CD4-positive, CD25-positive, alpha-beta regulatory T cell (primary cell): ENCODE measurements around the gene BTBD16. TPM values are rescaled to one million over a fixed set of nuclear protein-coding genes. Genes with fewer than 3 reads are reported as not detected.

Source experiments
- ATAC-seq, 2 donors: fragments of 150-1000 bp; cut with Tn5 transposase; one replicate each; pipeline ENCODE4 v1.10.0; 2021; ENCODE audit warnings: low read depth in 2 of 2, moderate number of reproducible peaks in 2 of 2, moderate library complexity in 1 of 2
- DNase-seq, 3 donors: peaks; one replicate each; pipeline versions ENCODE4 v3.0.0 to v3.0.0-alpha.2; 2012 to 2022; ENCODE audit warnings: mixed read lengths in 1 of 3
- H3K27ac ChIP-seq: one replicate; pipeline ENCODE4 v1.7.0; 2013; ENCODE audit warnings: mild to moderate bottlenecking, low read length; ENCODE audit not compliant: insufficient read depth, poor library complexity, severe bottlenecking
- H3K27me3 ChIP-seq: one replicate; pipeline ENCODE4 v1.7.0; 2013; ENCODE audit warnings: low read length; ENCODE audit not compliant: control insufficient read depth, insufficient read depth
- H3K36me3 ChIP-seq: one replicate; pipeline ENCODE4 v1.7.0; 2013; ENCODE audit warnings: mild to moderate bottlenecking, low read length, moderate library complexity; ENCODE audit not compliant: control insufficient read depth, insufficient read depth
- H3K4me1 ChIP-seq: 2 replicates; pipeline ENCODE4 v1.7.0; 2013; ENCODE audit warnings: mild to moderate bottlenecking, low read length; ENCODE audit not compliant: insufficient read depth, control insufficient read depth, poor library complexity, severe bottlenecking
- H3K4me3 ChIP-seq: one replicate; pipeline ENCODE4 v1.7.0; 2013; ENCODE audit warnings: low read depth, mild to moderate bottlenecking, low read length, moderate library complexity
- H3K9me3 ChIP-seq, 2 experiments: 1 replicate in 1 of 2; 2 replicates in 1 of 2; pipeline ENCODE4 v1.7.0; 2013; ENCODE audit warnings: low read length in 2 of 2, mild to moderate bottlenecking in 1 of 2, moderate library complexity in 1 of 2; ENCODE audit not compliant: control insufficient read depth in 2 of 2
- H3K27ac Mint-ChIP-seq, 3 donors: one replicate each; pipeline ENCODE4 v1.8.0; 2020 to 2022; ENCODE audit warnings: mild to moderate bottlenecking in 3 of 3, mixed read lengths in 3 of 3, moderate library complexity in 2 of 3
- H3K27me3 Mint-ChIP-seq: one replicate; pipeline ENCODE4 v1.8.0; 2022; ENCODE audit warnings: mild to moderate bottlenecking, mixed read lengths
- H3K36me3 Mint-ChIP-seq: one replicate; pipeline ENCODE4 v1.8.0; 2020; ENCODE audit warnings: mixed read lengths
- H3K4me1 Mint-ChIP-seq, 4 donors: one replicate each; pipeline ENCODE4 v1.8.0; 2020 to 2022; ENCODE audit warnings: mixed read lengths in 4 of 4, mild to moderate bottlenecking in 1 of 4
- H3K4me3 Mint-ChIP-seq, 4 donors: one replicate each; pipeline ENCODE4 v1.8.0; 2020 to 2022; ENCODE audit warnings: mild to moderate bottlenecking in 4 of 4, mixed read lengths in 4 of 4, moderate library complexity in 3 of 4
- H3K9me3 Mint-ChIP-seq, 7 donors: one replicate each; pipeline ENCODE4 v1.8.0; 2020 to 2022; ENCODE audit warnings: mixed read lengths in 7 of 7, mild to moderate bottlenecking in 3 of 7, moderate library complexity in 2 of 7
- polyA plus RNA-seq, 4 donors: library from polyadenylated mRNA; unstranded; fragments of 300-500 nt; fragmentation: Illumina TruSeq; gene quantifications; one replicate each; pipeline ENCODE4 v1.2.3, GENCODE V29; 2021
- total RNA-seq: library from RNA; stranded (reverse); gene quantifications from one replicate; pipeline ENCODE4 v1.2.3, GENCODE V29; 2022

Gene BTBD16
- total and polyA plus RNA-seq, 5 donors from 2014 or later, result 0.12 to 0.15 TPM; not detected in 3

DNA sequence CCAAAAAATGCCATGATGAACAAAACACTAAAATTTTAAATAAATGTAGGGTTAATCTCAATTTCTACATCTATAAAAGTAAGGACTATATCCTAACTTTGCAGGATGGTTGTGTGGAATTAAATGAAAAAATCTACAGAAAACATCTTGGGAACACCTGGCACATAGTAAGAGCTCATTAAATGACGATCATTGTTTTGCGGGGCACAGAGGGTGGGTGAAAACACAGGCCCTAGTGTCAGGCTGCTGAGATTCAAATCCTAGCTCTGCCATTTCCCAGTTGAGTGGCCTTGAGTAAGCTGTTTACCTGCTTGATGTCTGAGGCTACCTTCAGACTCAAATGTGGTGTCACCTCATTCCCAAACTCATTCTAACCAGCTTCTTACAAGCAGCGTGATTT lies 35.6 kb downstream of the BTBD16 start:
- Histone ChIP-seq H3K27me3 (no peaks in the 10 kb centered on the region), H3K36me3 (no peaks in the 10 kb centered on the region), H3K4me1 (no peaks in the 10 kb centered on the region), H3K4me3 (no peak overlapping the region), H3K9me3 (no peaks in the 10 kb centered on the region), H3K27ac (no peak overlapping the region)
- Mint-ChIP-seq H3K27me3 (peaks cover 18% of the 10 kb centered on the region), H3K27ac (no peak overlapping the region), H3K4me1 (no peaks in the 10 kb centered on the region), H3K4me3 (no peak overlapping the region), H3K36me3 (no peaks in the 10 kb centered on the region), H3K9me3 (peaks cover 0 to 9% (median 3%) of the 10 kb centered on the region in 7 donors)
- DNase-seq, result no peak
- ATAC-seq, result no peak

DNA sequence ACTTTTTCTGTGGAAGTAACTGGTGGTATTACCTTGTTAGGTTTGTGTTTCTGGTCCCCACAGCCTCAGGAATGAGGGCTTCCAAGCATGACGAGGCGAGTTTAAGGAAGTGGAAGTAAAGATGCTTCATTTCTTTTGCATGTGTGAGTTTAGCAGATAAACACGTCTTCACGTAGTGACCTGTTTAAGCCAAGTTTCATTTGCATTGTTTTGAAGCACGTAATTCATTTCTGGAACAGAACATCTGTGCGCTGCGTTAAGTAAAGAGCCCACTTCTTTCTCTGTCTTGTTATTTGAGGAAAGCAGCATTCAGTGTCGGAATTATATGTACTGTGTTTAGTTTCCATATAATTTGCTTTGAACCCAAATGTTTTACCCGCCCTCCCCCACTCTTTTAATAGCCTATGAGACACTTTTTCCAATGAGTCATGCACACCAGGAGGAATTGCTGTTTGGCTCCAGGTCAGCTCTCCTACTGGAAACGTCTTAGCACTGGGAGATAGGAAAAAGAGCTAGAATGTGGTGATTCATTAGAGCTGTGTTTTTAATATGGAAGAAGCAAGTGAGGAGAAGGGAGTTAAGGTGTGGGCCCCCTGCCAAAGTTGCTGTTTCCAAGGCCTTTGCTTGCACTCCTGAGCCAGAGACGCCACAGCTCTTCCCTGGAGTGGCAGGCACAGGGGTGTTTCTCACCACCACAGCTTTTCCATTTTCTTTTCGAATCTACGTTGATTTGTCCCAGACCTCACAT lies 36.7 kb downstream of the BTBD16 start:
- DNase-seq (no peak), ATAC-seq (no peak)
- no peaks in the 10 kb centered on the region for H3K9me3 ChIP-seq
- H3K4me3 ChIP-seq, result no peak overlapping the region
- H3K27me3 ChIP-seq, result no peaks in the 10 kb centered on the region
- H3K27ac ChIP-seq, result no peak overlapping the region
- Mint-ChIP-seq H3K27ac (no peak overlapping the region), H3K4me1 (no peaks in the 10 kb centered on the region), H3K4me3 (no peak overlapping the region), H3K36me3 (no peaks in the 10 kb centered on the region), H3K9me3 (peaks cover 0 to 9% (median 3%) of the 10 kb centered on the region in 7 donors), H3K27me3 (peaks cover 16% of the 10 kb centered on the region)
- no peaks in the 10 kb centered on the region for H3K4me1 ChIP-seq
- H3K36me3 ChIP-seq, result no peaks in the 10 kb centered on the region

DNA sequence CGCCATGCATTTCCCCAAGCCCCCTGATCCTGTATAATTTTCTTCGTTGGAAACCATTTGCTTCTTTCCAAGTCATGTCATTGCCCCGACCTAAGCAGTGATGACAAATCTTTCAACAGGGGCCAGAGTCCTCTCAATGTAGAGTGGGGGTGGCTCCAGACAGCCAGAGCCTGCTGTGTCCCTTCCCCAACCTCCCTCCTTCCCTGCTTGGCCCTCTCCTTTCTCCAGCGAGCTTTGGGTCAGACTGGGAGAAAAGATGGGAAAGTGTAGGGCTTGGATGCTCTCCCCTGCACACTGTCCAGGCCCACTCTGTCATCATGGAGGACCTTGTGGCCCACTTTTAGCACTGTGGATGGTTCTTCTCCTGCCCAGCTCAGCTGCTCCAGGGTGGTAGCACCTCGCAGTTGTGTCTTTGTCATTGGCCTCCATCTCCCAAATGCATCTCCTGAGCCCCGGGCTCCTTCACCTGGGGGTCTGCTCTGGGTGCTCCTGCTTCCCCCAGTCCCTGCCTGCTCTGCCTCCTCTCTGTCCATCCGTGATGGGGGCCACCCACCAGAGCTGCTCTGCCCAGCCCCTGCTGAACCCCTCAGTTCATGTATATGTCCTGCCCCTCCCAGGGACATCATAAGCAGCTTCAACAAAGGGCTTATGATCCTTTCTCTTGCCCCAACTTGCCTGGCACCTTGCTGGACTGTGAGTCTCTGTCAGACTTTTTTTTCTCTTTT lies 37.5 kb downstream of the BTBD16 start:
- Histone ChIP-seq H3K27ac (no peak overlapping the region), H3K27me3 (no peaks in the 10 kb centered on the region), H3K36me3 (no peaks in the 10 kb centered on the region), H3K9me3 (no peaks in the 10 kb centered on the region), H3K4me3 (no peak overlapping the region), H3K4me1 (no peaks in the 10 kb centered on the region)
- ATAC-seq (no peak), DNase-seq (no peak)
- peaks cover 0 to 9% (median 3%) of the 10 kb centered on the region in 7 donors for H3K9me3 Mint-ChIP-seq
- H3K27ac Mint-ChIP-seq, result no peak overlapping the region
- peaks cover 16% of the 10 kb centered on the region for H3K27me3 Mint-ChIP-seq
- no peak overlapping the region for H3K4me3 Mint-ChIP-seq
- no peaks in the 10 kb centered on the region for H3K4me1 Mint-ChIP-seq
- no peaks in the 10 kb centered on the region for H3K36me3 Mint-ChIP-seq

DNA sequence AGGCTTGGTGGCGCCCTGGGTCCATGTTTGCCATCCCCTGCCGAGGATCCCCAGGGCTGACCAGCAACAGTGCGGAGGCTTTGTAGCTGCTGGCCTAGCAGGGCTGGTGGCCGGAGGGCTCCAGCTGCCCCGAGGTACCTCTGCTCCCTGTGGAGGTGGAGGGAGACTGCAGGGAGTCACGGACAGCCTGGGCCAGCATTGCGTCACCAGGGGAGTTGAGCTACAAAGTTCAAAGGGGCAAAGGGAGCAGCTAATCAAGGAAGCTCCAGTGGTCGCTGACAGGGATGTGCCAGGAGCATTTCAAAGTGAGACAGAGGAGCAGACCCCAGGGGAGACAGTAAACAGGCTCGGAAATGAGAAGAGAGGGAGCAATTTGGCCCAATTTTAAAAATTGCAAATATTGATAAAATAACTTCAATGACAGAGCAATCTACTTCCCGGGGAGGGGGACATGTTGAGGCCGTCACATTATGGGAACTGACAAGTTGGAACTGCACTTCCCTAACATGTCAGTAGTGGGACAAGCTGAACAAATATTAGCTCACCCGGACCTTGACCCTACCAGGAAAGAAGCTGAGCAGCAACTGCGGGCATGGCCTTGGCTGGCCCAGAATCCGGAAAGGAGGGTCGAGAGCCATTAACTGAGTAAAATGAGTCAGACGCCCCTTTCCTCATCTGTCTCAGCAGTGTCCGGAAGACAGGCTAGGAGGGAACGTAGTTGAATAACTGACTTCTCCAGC lies 39.4 kb downstream of the BTBD16 start:
- peaks cover 0 to 6% (median 3%) of the 10 kb centered on the region in 7 donors for H3K9me3 Mint-ChIP-seq
- H3K4me1 ChIP-seq, result no peaks in the 10 kb centered on the region
- no peak overlapping the region for H3K4me3 Mint-ChIP-seq
- ATAC-seq, result no peak
- no peaks in the 10 kb centered on the region for H3K4me1 Mint-ChIP-seq
- H3K36me3 ChIP-seq, result no peaks in the 10 kb centered on the region
- no peak overlapping the region for H3K27ac ChIP-seq
- no peaks in the 10 kb centered on the region for H3K9me3 ChIP-seq
- H3K27ac Mint-ChIP-seq, result no peak overlapping the region
- no peaks in the 10 kb centered on the region for H3K36me3 Mint-ChIP-seq
- no peaks in the 10 kb centered on the region for H3K27me3 ChIP-seq
- peaks cover 16% of the 10 kb centered on the region for H3K27me3 Mint-ChIP-seq
- no peak for DNase-seq
- H3K4me3 ChIP-seq, result no peak overlapping the region

- no peaks in the 10 kb centered on the region for H3K9me3 ChIP-seq
- H3K4me3 ChIP-seq, result no peak overlapping the region
- DNase-seq (no peak), ATAC-seq (no peak)
- no peaks in the 10 kb centered on the region for H3K4me1 Mint-ChIP-seq
- H3K4me1 ChIP-seq, result no peaks in the 10 kb centered on the region
- H3K4me3 Mint-ChIP-seq, result no peak overlapping the region
- H3K27ac ChIP-seq, result no peak overlapping the region
- no peaks in the 10 kb centered on the region for H3K36me3 ChIP-seq
- H3K36me3 Mint-ChIP-seq, result no peaks in the 10 kb centered on the region
- no peaks in the 10 kb centered on the region for H3K27me3 ChIP-seq
- H3K27ac Mint-ChIP-seq, result no peak overlapping the region
- H3K27me3 Mint-ChIP-seq, result peaks cover 13% of the 10 kb centered on the region
- peaks cover 0 to 3% (median 0%) of the 10 kb centered on the region in 7 donors for H3K9me3 Mint-ChIP-seq
These were observed 39.9 kb downstream of the BTBD16 start for GRCh38 chr10:122311051-122311410.

GRCh38 chr10:122311716-122312115 lies 40.6 kb downstream of the BTBD16 start:
- no peak overlapping the region for H3K27ac ChIP-seq
- H3K36me3 ChIP-seq, result no peaks in the 10 kb centered on the region
- H3K4me1 Mint-ChIP-seq, result no peaks in the 10 kb centered on the region
- H3K27ac Mint-ChIP-seq, result no peak overlapping the region
- no peaks in the 10 kb centered on the region for H3K9me3 ChIP-seq
- no peak for ATAC-seq
- no peaks in the 10 kb centered on the region for H3K4me1 ChIP-seq
- peaks cover 0 to 3% (median 0%) of the 10 kb centered on the region in 7 donors for H3K9me3 Mint-ChIP-seq
- no peak overlapping the region for H3K4me3 ChIP-seq
- DNase-seq, result no peak
- H3K27me3 Mint-ChIP-seq, result peaks cover 11% of the 10 kb centered on the region
- H3K4me3 Mint-ChIP-seq, result no peak overlapping the region
- H3K27me3 ChIP-seq, result peaks cover 4% of the 10 kb centered on the region
- H3K36me3 Mint-ChIP-seq, result no peaks in the 10 kb centered on the region

DNA sequence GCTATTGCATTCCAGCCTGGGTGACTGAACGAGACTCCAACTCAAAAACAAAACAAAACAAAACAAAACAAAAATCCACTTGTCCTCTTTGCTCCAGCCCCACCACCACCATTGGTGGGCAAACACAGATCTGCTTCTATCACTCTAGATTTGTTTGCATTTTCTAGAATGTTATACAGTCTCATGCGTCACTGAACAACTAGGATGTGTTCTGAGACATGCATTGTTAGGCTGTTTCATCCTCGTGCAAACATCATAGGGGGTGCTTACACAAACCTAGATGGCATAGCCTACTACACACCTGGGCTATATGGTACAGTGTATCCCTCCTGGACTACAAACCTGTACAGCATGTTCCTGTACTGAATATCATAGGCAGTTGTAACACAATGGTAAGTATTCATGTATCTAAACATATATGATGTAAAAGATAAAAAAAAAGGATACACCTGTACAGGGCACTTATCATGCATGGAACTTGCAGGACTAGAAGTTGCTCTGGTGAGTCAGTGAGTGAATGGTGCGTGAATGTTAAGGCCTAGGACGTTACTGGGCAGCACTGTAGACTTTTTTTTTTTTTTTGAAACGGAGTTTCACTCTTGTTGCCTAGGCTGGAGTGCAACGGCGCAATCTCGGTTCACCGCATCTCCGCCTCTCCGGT lies 45.3 kb downstream of the BTBD16 start:
- peaks cover 15% of the 10 kb centered on the region for H3K27me3 ChIP-seq
- Mint-ChIP-seq H3K27ac (no peak overlapping the region), H3K36me3 (no peaks in the 10 kb centered on the region), H3K27me3 (peaks cover 10% of the 10 kb centered on the region), H3K9me3 (peaks cover 0 to 8% (median 0%) of the 10 kb centered on the region in 7 donors), H3K4me3 (no peak overlapping the region), H3K4me1 (no peaks in the 10 kb centered on the region)
- no peak overlapping the region for H3K4me3 ChIP-seq
- no peaks in the 10 kb centered on the region for H3K4me1 ChIP-seq
- DNase-seq (no peak), ATAC-seq (no peak)
- no peaks in the 10 kb centered on the region for H3K9me3 ChIP-seq
- no peak overlapping the region for H3K27ac ChIP-seq
- no peaks in the 10 kb centered on the region for H3K36me3 ChIP-seq
